GM04503 (cell line): ENCODE results near the gene DNAAF3.

Source experiments
- DNase-seq: peaks from one replicate; pipeline ENCODE4 v3.0.0-alpha.2; 2012; ENCODE audit warnings: low read depth

Gene DNAAF3

DNA sequence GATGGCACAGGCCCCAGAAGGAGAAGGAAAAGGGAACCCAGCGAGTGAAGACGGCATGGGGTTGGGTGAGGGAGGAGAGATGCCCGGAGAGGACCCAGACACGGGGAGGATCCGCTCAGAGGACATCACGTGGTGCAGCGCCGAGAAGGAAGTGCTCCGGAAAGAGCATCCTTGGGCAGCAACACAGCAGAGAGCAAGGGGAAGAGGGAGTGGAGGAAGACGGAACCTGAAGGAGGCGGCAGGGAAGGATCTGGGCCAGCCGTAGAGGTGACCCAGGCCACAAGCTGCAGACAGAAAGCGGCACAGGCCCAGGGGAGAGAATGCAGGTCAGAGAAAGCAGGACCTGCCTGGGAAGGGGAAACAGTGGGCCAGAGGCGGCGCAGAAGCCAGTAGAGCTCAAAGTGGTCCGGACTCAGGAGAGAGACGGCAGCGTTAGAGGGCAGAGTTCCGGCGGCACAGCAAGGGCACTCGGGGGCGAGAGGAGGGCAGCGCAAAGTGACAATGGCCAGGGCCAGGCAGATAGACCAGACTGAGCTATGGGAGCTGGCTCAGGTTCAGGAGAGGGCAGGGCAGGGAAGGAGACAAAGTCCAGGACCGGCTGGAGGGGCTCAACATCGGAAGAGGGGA is 50.1 kb downstream of the DNAAF3 start:
- DNase-seq, result peak; percentile 34

DNA sequence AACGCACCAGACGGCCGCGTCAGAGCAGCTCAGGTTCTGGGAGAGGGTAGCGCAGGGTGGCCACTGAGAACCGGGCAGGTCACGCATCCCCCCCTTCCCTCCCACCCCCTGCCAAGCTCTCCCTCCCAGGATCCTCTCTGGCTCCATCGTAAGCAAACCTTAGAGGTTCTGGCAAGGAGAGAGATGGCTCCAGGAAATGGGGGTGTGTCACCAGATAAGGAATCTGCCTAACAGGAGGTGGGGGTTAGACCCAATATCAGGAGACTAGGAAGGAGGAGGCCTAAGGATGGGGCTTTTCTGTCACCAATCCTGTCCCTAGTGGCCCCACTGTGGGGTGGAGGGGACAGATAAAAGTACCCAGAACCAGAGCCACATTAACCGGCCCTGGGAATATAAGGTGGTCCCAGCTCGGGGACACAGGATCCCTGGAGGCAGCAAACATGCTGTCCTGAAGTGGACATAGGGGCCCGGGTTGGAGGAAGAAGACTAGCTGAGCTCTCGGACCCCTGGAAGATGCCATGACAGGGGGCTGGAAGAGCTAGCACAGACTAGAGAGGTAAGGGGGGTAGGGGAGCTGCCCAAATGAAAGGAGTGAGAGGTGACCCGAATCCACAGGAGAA is 50.9 kb downstream of the DNAAF3 start:
- DNase-seq, result no peak

DNA sequence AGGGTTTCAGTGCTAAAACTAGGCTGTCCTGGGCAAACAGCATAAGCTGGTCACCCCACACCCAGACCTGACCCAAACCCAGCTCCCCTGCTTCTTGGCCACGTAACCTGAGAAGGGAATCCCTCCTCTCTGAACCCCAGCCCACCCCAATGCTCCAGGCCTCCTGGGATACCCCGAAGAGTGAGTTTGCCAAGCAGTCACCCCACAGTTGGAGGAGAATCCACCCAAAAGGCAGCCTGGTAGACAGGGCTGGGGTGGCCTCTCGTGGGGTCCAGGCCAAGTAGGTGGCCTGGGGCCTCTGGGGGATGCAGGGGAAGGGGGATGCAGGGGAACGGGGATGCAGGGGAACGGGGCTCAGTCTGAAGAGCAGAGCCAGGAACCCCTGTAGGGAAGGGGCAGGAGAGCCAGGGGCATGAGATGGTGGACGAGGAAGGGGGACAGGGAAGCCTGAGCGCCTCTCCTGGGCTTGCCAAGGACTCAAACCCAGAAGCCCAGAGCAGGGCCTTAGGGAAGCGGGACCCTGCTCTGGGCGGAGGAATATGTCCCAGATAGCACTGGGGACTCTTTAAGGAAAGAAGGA is 51.8 kb downstream of the DNAAF3 start:
- no peak for DNase-seq

DNA sequence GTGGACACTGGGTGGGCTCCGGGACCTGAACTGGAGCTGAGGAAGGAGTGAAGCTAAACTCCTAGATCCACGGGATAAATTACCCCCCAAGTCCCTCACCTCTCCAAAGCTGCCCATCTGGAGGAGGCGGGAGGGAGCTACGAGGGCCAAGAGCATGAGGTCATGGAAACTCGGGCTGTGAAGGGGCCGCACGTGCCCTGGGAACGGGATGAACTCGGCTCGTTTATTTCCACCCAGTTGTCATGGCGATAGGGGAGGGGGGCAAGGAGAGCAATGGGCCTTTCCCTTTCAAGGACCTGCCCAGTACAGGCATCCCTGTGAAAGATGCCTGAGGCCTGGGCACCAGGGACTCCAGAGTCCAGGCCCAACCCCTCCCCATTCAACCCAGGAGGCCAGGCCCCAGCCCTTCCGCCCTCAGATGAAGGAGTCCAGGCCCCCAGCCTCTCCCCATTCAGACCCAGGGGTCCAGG is 52.8 kb downstream of the DNAAF3 start:
- DNase-seq, result peak; percentile 69

DNA sequence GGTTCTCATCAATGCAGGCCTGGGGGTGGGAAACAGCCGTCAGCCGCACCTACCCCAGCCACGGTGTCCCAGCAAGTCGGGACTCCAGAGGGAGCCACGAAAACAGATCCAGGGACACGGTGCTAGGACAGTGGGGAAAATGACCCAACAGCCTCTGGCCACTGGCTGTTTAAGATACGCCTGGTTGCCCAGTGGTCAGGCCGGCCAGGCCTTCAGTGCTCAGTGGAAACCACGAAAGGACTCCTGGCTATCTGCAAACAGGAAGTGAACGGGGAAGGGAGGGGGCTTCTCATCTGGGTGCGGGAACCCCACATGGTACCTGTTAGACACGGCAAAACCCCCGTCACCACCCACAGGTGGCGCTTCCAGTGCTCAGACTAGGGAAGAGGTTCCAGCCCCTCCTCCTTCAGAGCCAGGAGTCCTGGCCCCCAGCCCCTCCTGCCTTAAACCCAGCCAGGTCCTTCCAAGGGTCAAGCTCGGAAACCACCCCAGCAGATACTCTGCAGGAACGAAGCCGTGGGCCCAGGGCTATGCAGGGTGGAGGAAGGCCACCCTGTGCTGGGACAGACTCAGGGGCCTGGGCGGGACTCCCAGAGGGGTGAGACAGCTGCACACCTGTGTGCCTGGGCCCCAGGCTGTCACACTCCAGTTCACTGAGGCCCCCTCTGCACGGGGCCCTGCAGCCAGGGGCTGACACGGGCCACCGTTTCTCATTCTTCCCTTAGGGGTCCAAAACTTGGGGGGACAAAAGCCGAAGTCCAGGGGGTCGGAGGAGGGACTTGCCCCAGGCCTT is 53.4 kb downstream of the DNAAF3 start:
- no peak for DNase-seq

DNA sequence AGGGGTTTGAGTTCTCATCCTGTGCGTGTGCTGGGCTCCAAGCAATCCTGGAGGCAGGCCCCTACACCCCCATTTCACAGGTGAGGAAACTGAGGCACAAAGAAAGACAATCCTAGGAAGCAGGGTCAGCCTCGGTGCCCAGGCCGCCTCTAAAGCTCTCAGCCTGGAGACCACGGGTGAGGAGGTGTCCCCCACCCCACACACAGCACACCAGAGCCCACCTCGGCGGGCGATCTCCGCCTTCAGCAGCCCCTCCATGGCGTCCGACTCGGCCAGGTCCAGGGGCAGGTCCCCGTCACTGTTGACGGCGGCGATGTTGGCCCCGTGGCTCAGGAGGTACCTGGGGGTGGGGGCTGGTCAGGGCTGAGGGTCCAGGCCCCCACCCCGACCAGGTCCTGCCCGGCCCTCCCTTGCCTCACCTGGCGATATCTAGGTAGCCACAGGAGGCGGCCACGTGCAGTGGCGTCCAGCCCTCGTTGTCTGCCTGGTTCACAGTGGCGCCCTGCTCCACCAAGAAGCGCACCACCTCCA is 54.1 kb downstream of the DNAAF3 start:
- no peak for DNase-seq

DNA sequence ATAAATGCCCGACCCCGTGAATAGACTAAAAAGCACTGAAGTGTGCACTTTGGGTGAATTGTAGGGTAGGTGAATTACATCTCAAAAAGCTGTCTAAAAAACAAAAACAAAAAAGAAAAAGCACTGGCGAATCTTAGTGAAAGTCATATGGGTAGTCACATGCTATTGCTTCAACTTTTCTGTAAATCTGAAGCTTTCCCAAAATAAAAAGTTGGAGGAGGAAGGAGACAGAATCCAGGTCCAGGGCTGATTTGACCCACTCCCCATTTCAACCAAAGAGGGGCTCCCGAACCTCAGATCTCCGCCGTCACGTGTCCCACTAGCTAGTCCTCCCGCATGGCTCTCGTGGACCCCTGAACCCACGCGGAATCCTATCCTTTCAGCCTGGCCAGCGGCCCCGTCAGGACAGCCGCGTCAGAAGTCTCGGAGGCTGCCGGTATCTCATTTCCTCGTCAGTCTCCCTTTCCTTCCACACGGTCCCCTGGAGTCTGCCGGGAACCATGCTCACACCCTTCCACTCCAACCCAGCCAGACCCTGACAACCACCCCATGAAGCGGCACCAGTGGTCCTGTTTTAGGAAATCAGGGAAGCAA is 55.1 kb downstream of the DNAAF3 start:
- DNase-seq, result no peak

DNA sequence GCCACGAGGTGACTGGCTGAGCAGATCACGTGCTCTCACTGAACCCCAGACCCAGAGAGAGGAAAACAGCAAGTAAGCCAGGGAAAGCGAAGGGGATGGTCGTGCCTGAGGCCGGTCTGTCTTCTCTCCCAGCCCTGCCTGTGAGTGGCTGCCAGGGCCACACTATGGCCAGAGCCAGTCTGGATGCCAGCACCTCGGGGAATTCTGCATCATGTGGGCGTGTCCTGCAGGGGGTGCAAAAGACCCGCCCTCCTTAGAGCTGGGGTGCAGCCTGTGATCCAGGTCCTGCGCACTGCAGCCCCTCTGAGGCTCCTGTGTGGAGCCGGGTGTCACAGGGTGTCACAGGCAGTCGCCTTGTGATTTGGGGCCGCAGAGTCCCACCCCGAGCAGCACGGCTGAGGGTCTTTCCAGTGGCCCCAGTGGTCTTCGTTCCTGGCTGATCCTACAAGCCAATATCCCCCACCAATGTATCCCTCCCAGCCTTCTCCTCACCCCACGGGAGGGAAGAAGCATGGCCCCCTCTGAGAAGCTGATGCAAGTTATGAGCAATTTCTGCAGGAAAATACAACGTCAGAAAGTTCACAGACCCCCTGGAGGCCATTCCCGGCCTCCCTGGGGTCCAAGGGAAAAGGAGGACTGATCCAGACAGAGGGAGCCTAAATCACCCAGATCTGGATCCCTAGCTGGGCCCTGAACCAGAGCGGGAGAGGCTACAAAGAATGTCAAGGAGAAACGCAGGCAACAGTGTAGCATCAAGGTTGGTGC is 56.7 kb downstream of the DNAAF3 start:
- no peak for DNase-seq
